HEK293T (cell line): Measurements from ENCODE around the gene GTSE1.

ENCODE experiments used
- CTCF ChIA-PET: fragments of 350-600 bp; formaldehyde crosslinking; extraction: SDS; loops from one replicate; lab custom pipeline; 2021; ENCODE audit warnings: antibody characterized with exemption, inconsistent platforms; lab: Yijun Ruan, JAX
- POLR2A ChIA-PET: fragments of 350-600 bp; formaldehyde crosslinking; extraction: SDS; loops from one replicate; lab custom pipeline; 2020; ENCODE audit warnings: antibody characterized with exemption, inconsistent platforms; lab: Yijun Ruan, JAX
- DNase-seq: peaks from one replicate; pipeline ENCODE4 v3.0.0; 2012; ENCODE audit warnings: mixed read lengths; ENCODE audit errors: extremely low spot score
- ARNT ChIP-seq: fragments of 450-650 bp; IDR thresholded peaks from 2 replicates; pipeline ENCODE4 v1.6.1; 2017; ENCODE audit warnings: mild to moderate bottlenecking
- BHLHE40 ChIP-seq: fragments of 450-650 bp; IDR thresholded peaks from 2 replicates; pipeline ENCODE4 v1.6.1; 2016; ENCODE audit warnings: mild to moderate bottlenecking, moderate library complexity, borderline replicate concordance
- CTBP1 ChIP-seq: fragments of 450-650 bp; IDR thresholded peaks from 2 replicates; pipeline ENCODE4 v1.6.1; 2016; ENCODE audit warnings: borderline replicate concordance
- ELF4 ChIP-seq: fragments of 450-650 bp; IDR thresholded peaks from 2 replicates; pipeline ENCODE4 v1.6.1; 2017; ENCODE audit warnings: antibody characterized with exemption
- FOXA1 ChIP-seq: fragments of 450-650 bp; IDR thresholded peaks from 2 replicates; pipeline ENCODE4 v1.6.1; 2016; ENCODE audit warnings: mild to moderate bottlenecking
- FOXK2 ChIP-seq: fragments of 450-650 bp; IDR thresholded peaks from 2 replicates; pipeline ENCODE4 v1.6.1; 2016; ENCODE audit warnings: mild to moderate bottlenecking
- FOXM1 ChIP-seq: fragments of 450-650 bp; IDR thresholded peaks from 2 replicates; pipeline ENCODE4 v1.6.1; 2017; ENCODE audit warnings: mild to moderate bottlenecking, borderline replicate concordance
- HDGF ChIP-seq: fragments of 450-650 bp; IDR thresholded peaks from 2 replicates; pipeline ENCODE4 v1.6.1; 2017; ENCODE audit warnings: antibody characterized with exemption, borderline replicate concordance
- L3MBTL2 ChIP-seq: fragments of 450-650 bp; conservative IDR thresholded peaks from 2 replicates; pipeline ENCODE4 v1.6.1; 2016; ENCODE audit warnings: mild to moderate bottlenecking
- LEF1 ChIP-seq: fragments of 450-650 bp; IDR thresholded peaks from 2 replicates; pipeline ENCODE4 v1.6.1; 2017; ENCODE audit warnings: mild to moderate bottlenecking, borderline replicate concordance
- NFRKB ChIP-seq: fragments of 450-650 bp; IDR thresholded peaks from 2 replicates; pipeline ENCODE4 v1.6.1; 2016; ENCODE audit warnings: mild to moderate bottlenecking, moderate library complexity
- PKNOX1 ChIP-seq: fragments of 450-650 bp; IDR thresholded peaks from 2 replicates; pipeline ENCODE4 v1.6.1; 2016
- SP1 ChIP-seq: fragments of 450-650 bp; IDR thresholded peaks from 2 replicates; pipeline ENCODE4 v1.6.1; 2017
- SUZ12 ChIP-seq: fragments of 450-650 bp; IDR thresholded peaks from 2 replicates; pipeline ENCODE4 v1.6.1; 2016; ENCODE audit warnings: mild to moderate bottlenecking
- TARDBP ChIP-seq: fragments of 450-650 bp; IDR thresholded peaks from 2 replicates; pipeline ENCODE4 v1.6.1; 2016
- ZNF384 ChIP-seq: fragments of 450-650 bp; IDR thresholded peaks from 2 replicates; pipeline ENCODE4 v1.6.1; 2016

The GTSE1 gene

GRCh38 chr22:46364341-46365165 lies 67.9 kb downstream of the GTSE1 start:
- DNase-seq, result no peak
- TF ChIP-seq SP1, result no peak
- TF ChIP-seq ELF4, result no peak
- no peak for TF ChIP-seq NFRKB
- no peak for TF ChIP-seq FOXK2
- TF ChIP-seq FOXM1, result no peak
- no peak for TF ChIP-seq BHLHE40
- no peak for TF ChIP-seq HDGF
- TF ChIP-seq TARDBP, result no peak
- no peak for TF ChIP-seq SUZ12
- TF ChIP-seq LEF1, result no peak
- no peak for TF ChIP-seq PKNOX1
- TF ChIP-seq ZNF384, result no peak
- no peak for TF ChIP-seq CTBP1
- no peak for TF ChIP-seq ARNT
- TF ChIP-seq L3MBTL2, result no peak
- TF ChIP-seq FOXA1, result no peak
- ChIA-PET POLR2A (no interaction called here), CTCF (no interaction called here)

GRCh38 chr22:46365166-46365624 lies 68.5 kb downstream of the GTSE1 start:
- ChIA-PET CTCF (no interaction called here), POLR2A (no interaction called here)
- TF ChIP-seq PKNOX1 (no peak), NFRKB (no peak), TARDBP (no peak), ZNF384 (no peak), ELF4 (no peak), BHLHE40 (no peak), ARNT (no peak), SP1 (no peak), CTBP1 (no peak), FOXM1 (no peak), HDGF (no peak), FOXA1 (no peak), L3MBTL2 (no peak)
- DNase-seq, result no peak

- DNase-seq, result no peak
- ChIA-PET CTCF (interaction anchor here (0.6 kb wide), 1 partner anchor 13 kb away, joined by 3 read pairs; no protein-coding TSS in a partner anchor), POLR2A (no interaction called here)
- no peak for TF ChIP-seq SP1
- TF ChIP-seq L3MBTL2, result no peak
- TF ChIP-seq ZNF384, result no peak
- TF ChIP-seq ARNT, result no peak
- TF ChIP-seq FOXM1, result no peak
- TF ChIP-seq SUZ12, result no peak
These were observed 69.7 kb downstream of the GTSE1 start for GRCh38 chr22:46366327-46366731.

GRCh38 chr22:46366801-46367706 lies 70.4 kb downstream of the GTSE1 start:
- POLR2A ChIA-PET, result no interaction called here
- no peak for TF ChIP-seq ZNF384
- TF ChIP-seq TARDBP, result no peak
- TF ChIP-seq SP1, result no peak
- TF ChIP-seq ARNT, result no peak
- no peak for TF ChIP-seq ELF4
- CTCF ChIA-PET, result interaction anchor here (0.6 to 2.2 kb wide), 14 partner anchors 8 to 273 kb away, joined by 3 to 48 read pairs (median 4); no protein-coding TSS in a partner anchor
- no peak for DNase-seq

GRCh38 chr22:46367707-46368191 lies 71.1 kb downstream of the GTSE1 start:
- ChIA-PET POLR2A (no interaction called here), CTCF (interaction anchor here (0.7 to 2.2 kb wide), 15 partner anchors 9 to 272 kb away, joined by 3 to 48 read pairs (median 4); no protein-coding TSS in a partner anchor)
- TF ChIP-seq L3MBTL2, result no peak
- no peak for TF ChIP-seq PKNOX1
- peak; percentile 87 for DNase-seq

GRCh38 chr22:46368422-46368821 lies 71.8 kb downstream of the GTSE1 start:
- DNase-seq, result no peak
- CTCF ChIA-PET, result interaction anchor here (1.0 to 2.2 kb wide), 10 partner anchors 10 to 179 kb away, joined by 3 to 48 read pairs (median 6); no protein-coding TSS in a partner anchor
- TF ChIP-seq TARDBP, result no peak
- no peak for TF ChIP-seq L3MBTL2
- TF ChIP-seq FOXM1, result no peak
- TF ChIP-seq BHLHE40, result no peak
- no peak for TF ChIP-seq ARNT
- TF ChIP-seq PKNOX1, result no peak
- TF ChIP-seq ZNF384, result no peak
- no peak for TF ChIP-seq FOXK2
- TF ChIP-seq SUZ12, result no peak
- TF ChIP-seq ELF4, result no peak
- no peak for TF ChIP-seq NFRKB
- POLR2A ChIA-PET, result no interaction called here
